NK-92 (cell line): ENCODE data around the gene PDE4B.

Experiments used
- DNase-seq: peaks from one replicate; lab custom pipeline; 2025; ENCODE audit not compliant: unreplicated experiment; lab: John Stamatoyannopoulos, UW

The PDE4B gene

DNA sequence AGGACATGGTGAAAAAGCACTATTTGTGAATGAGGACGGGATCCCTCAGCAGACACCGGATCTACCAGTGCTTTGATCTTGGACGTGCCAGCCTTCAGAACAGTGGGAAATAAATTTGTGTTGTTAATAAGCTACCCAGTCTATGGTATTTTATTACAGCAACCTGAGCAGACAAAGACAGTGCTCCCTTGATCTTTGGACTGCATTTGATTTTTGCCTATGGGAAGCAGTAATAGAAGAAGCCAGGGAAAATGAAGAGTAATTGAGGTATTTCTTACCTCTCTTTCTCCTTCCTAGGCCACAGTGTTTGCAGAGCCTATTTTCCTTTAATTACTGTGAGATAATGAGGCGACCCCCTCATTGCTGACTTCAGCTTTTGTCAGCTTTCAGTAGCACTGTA lies 87.9 kb downstream of the PDE4B start:
- no peak for DNase-seq

DNA sequence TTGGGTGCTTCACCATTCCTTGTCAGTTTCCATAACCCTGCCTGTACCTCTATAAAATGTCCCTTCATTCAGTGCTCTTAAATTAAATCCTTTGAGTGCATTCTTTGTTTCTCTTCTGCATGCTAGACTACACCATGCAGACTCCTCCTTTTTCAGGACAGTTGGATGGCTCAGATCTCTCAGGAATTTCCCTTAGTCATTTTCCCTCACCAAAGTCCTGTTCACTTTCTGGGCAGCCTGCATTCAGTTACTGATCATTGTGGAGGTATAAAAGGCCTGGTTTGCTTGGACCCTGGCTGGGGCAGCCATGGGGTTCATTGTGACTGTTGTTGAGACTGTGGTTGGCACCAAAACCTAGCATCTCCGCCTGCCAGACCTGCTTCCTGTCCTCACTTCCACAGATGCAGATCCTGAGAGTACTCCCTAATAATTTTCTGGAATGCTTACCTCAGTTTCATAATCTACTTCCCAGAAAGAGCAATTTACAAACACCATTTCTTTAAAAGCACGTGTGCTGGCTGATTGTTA lies 88.4 kb downstream of the PDE4B start:
- DNase-seq, result no peak

DNA sequence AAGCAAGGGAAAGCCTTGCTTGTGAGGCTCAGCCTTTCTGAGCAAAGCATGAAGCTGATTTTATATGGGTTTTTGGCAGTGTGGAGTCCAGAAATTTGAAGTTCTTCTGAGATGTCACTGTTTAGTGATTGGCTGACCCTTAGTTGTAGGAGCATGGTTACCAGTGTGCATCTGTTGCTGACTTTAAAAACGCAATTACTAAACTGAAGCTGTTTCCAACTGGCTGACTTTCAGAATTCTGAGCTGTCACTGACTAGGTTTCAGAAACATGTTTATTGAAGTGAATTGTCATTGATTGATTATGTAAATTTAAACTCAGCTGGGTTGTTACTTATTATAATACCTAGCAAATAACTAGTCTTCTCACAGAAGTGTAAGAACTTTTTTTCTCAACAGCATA lies 89.4 kb downstream of the PDE4B start:
- DNase-seq, result no peak

DNA sequence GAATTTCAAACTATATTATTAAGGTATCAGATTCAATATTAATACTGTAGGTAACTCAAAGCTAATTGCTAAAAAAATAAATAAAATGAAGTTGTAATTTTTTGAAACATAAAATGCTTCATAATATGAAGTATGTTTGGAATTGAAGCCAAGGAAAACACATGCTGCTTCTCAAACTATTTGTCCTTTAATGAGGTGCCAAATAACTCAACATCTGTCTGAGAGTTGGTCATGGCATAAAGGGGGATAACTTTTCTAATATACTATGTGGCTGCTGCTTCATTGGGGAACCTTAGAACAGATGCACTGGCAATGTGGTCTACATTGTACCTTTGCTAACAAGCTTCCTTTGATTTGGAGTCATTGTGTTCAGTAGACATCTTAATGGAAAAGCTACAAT lies 96.7 kb downstream of the PDE4B start:
- no peak for DNase-seq

DNA sequence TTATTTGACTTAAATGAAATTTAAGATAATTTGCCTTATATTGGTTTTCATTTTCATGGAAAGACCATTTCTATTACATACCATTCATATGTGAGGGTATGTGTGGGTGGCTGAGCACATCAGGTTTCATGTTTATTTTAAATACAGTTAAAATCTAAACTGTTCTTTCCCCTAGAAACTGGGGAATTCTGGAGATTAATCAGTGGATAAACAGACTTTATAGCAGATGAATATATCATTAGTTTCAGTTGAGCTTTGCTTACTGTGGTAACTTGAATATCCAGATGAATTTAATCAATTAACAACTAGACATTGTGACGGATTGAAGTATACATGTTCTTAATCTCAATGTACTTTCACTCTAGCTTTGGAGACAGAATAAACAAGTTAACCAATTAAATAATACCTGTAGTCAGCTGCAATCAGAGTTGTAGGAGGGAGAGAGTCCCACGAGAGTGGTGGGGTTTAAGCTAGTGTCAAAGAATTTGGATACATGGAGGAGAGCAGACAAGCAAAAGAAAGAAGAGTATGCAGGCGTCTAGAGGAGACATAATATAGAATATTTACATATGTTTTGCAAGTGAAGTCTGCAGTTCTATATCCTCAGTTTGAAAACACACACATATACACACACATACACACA lies 97.6 kb downstream of the PDE4B start:
- no peak for DNase-seq

DNA sequence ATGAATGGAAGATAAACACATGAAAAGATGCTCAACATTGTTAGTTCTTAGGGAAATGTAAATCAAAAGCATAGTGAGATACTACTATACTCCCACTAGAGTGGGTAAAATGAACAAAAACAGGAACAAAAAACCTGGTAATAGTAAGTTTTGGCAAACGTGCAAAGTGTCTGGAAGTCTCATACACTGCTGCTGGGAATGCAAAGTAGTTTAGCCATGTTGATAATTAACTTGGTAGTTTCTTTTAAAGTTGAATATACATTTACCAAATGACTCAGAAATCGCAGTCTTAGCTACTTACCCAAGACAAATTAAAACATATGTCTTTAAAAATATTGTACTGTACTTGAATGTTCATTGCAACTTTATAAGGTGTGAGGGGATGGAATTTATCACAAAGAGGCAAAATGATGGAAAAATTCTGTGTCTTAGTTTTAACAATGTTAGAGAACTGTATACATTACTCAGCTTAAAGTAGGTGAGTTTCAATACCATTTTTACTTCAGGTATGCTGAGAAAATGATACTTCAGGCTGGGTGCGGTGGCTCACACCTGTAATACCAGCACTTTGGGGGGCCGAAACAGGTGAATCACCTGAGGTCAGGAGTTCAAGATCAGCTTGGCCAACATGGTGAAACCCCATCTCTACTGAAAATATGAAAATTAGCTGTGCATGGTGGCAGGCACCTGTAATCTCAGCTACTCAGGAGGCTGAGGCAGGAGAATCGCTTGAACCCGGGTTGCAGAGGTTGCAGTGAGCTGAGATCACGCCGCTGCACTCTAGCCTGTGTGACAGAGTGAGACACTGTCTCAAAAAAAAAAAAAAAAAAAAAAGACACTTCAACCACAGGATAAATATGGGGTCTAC lies 102.3 kb downstream of the PDE4B start:
- no peak for DNase-seq

DNA sequence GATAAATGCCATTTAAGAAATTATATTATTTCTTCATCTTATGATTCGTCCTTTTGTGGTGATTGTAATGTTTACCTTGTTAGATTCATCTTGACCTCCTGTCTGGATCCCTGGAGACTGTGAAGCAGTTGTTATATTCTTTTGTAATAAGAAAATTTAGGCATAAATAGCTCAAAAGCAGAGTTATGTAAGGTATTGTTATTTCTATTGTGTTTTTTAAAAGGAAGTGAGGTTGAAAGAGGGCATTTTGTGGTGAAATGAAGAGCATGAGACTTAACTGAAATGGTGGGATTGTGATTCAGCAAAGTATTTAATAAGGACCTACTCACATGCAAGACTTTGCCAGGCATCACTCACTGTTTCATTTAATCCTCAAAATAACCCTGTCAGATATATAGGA lies 104.0 kb downstream of the PDE4B start:
- DNase-seq, result no peak

DNA sequence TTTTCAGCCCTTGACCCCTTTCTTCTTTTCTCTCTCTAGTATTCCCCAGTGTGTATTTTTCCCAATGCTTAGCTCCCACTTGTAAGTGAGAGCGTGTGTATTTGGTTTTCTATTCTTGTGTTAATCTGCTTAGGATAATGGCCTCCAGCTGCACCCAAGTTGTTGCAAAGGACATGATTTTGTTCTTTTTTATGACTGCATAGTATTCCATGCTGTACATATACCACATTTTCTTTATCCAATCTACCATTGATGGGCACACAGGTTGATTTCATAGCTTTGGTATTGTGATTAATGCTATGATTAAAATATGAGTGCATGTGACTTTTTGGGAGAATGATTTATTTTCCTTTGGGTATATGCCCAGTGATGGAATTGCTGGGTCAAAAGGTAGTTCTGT lies 104.8 kb downstream of the PDE4B start:
- DNase-seq, result no peak

DNA sequence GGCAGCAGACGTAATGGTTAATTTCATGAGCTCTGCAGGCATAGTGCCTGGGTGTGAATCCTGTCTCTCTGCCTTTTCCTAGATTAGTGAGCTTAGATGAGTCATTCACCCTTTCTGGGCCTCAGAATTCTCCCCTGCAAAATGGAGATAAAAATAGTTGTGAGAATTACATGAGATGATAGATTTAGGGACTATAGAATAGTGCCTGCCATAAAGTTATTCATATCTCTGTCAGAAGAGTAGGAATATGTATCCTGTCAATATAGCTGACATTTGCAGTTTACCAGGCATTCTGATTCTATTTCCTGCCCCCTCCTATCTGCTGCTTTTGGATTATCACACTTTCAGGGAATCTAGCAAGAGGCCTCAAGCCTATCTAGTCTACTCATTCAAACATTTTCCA lies 112.0 kb downstream of the PDE4B start:
- no peak for DNase-seq

DNA sequence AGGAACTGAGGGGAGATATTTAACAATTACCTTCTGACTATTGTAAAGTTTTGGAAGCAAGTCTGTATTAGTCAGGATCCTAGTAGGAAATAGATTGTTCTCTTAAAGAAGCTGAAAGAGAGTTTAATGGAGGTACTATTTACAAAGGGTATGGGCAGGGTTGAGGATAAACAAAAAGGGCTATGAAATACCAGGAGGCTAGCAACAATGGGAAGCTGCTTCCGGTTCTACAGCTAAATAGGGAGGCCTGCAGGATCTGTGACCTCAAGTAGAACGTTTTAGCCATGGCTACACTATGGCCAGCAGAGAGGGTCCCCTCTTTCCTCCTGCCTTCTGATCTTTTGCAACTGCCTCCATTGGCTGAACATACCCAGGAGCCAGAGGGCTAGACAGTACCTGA lies 117.7 kb downstream of the PDE4B start:
- no peak for DNase-seq

DNA sequence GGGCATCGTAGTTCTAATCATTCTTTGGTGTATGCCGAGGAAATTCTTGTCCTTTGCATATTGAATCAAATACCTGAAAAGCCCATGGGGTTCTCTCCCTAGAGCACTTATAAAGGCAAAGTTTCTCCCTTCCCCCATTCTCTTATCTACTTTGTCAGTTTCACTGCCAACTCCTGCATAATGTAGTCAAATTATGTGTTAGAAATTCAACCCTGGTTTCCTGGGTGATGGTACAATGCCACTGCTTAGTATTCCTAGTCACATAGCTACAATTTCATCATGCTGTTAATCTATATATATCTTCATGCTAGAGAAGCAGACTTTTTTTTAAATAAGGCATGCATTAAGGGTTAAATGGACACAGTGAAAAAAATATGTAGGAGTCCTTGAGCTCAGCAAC lies 119.0 kb downstream of the PDE4B start:
- no peak for DNase-seq

DNA sequence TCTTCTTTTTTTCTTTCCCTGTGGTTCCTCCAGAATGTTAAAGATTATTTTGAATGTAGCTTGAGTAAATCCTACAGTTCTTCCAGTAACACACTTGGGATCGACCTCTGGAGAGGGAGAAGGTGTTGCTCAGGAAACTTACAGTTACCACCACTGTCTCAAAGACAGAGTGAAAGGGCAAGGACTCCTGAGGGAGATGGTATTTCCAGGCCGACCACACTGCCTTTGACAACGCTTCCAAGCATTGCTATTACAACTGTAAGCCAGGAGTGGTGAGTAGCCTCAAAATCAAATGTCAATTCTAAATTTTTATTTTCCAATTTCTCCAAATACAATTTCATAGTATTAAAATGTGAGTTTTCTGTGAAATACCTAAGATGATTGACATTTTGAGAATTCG lies 125.9 kb downstream of the PDE4B start:
- DNase-seq, result no peak

DNA sequence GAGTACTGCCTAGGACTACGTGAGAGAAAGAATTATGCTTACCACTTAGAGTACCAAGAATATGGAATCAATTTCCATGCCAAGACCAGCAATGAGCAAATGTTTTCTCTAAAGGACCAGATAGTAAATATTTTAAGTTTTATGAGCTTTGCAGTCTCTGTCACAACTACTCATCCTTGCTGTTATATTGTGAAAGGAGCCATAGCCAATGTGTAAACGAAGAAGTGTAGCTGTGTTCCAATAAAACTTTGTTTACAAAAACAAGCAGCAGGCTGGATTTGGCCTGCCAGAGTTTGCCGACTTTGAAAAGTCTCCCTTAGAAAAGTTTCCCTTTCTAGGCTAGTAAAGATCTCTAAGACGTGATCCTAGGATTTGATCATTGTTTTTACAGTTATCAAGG lies 128.8 kb downstream of the PDE4B start:
- DNase-seq, result no peak

DNA sequence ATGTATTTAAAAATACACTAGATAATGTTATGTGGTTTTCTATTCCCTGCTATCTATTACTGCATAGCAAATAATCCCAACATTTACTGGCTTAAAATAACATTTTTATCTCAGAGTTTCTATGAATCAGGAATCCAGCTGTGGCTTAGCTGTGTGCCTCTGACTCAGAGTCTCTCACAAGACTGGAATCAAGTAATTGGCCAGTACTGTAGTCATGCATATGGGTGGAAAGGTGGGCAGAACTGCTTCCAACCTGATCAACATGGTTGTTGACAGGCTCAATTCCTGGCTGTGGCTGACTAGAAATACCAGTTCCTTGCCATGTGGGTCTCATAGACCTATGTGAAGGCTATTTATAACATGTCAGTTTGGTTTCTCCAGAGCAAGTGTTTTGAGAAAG lies 131.8 kb downstream of the PDE4B start:
- no peak for DNase-seq

DNA sequence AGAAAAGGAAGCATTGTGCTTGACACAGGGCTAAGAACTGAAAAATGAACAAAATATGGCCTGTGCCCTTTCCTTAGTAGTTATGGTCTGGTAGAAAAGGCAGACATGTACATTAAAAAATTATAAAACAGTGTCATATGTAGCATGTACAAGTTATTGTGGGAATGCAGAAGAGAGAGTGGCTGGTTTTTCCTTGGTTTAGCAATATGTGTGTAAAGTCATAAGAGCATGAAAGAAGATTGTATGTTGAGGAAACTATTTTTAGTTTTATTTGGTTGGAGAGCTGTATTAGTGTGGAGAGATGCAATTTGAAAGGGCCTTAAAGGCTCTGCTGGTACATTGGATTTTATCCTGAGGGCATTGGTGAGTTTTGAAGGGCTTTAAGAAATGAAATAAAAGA lies 145.8 kb downstream of the PDE4B start:
- DNase-seq, result no peak

DNA sequence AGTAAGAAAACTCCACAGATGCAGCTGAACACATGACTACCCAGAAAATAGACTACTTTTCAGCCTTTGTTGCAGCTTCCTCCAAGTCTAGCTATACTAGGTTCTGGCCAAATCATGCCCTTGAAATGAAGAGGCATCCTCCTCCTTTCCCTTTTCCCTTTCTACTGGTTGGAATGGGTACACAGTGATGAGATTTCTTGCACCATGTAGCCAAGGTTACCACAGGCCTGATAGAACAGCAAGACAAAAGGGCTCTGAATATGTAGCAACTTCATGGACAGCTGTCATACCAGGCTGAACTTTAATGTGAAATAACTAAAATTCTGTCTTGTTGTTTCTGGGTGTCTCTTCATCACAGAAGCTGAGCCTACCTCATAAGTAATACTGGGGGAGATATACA lies 146.5 kb downstream of the PDE4B start:
- no peak for DNase-seq

DNA sequence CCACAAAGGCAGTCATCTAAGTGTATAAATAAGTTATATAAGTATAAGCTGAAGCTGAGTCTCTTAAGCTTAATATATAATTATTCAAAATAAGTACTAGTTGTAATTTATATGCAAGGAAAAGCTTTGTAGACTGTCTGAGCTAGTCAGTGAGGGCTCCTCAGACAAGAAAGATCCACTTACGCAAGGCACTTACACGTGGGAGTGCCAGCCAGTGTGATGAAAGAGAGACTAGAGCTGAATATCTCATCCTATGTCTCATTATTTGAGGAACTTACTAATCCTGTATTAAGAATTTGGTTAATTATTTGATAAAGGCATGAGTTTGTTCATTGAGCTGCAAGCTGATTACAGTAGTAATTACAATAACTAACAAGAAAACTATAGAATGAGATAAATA lies 146.9 kb downstream of the PDE4B start:
- DNase-seq, result no peak

DNA sequence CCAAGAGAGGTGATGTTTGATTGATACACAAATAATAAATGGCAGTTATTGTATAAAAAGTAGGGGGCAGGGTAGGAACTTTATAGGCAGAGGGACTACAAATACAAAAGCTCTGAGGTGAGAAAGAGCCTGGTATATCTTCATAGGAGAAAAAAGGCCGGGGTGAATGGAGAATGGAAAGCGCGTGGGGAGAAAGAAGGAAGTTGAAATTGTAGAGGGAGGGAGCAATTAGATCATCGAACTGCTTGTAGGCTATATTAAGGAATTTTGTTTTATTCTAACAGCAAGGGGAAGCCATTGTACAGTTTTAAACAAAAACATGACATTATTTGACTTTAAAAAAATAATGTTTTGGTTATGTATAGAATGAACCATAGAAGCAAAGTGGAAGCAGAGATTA lies 147.4 kb downstream of the PDE4B start:
- DNase-seq, result no peak

DNA sequence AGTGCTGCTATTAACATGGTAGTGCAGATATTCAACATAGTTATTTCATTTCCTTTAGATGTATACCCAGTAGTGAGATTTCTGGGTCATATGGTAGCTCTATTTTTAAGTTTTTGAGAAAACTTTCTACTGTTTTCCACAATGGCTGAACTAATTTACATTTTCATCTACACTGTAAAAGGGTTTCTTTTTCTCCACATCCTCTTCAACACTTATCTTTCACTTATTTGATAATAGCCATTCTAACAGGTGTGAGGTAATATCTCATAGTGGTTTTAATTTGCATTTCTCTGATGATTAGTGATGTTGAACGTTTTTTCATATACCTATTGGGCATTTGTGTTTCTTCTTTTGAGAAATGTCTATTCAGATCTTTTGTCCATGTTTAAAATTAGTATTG lies 149.8 kb downstream of the PDE4B start:
- no peak for DNase-seq

DNA sequence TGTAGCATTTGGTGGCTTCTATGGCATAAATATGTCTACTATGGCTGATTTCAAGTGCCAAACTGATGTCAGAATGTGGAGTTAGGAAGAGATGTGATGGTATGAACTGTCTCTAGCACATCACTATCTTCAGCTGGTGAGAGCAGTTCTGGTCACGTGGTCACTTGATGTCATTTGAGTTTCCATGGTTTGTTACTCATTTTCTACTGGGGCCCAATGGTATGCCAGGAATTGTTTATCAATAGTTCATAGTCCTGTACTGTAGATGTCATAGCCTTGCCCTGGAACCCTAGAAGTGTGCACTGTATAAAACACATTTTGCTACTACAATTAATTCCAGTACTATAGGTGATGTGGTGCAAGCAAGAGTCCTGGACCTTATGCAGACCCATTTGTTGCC lies 153.7 kb downstream of the PDE4B start:
- DNase-seq, result no peak

DNA sequence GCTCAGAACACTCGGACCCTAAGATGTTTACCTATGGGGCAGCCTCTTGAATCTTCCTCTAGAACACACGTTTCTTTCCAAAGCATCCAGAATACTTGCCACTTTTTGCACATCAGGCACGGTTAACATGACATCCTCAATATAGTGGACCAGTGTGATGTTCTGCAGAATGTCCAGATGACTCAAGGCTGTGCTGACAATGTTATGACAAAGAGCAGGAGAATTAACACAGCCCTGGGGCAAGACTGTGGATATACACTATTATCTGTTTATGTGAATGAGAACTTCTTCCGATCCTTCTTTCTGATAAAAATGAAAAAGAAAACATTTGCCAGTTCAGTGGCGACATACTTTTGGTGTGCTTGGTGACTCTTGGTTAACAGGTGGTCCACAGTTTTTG lies 154.3 kb downstream of the PDE4B start:
- DNase-seq, result no peak

DNA sequence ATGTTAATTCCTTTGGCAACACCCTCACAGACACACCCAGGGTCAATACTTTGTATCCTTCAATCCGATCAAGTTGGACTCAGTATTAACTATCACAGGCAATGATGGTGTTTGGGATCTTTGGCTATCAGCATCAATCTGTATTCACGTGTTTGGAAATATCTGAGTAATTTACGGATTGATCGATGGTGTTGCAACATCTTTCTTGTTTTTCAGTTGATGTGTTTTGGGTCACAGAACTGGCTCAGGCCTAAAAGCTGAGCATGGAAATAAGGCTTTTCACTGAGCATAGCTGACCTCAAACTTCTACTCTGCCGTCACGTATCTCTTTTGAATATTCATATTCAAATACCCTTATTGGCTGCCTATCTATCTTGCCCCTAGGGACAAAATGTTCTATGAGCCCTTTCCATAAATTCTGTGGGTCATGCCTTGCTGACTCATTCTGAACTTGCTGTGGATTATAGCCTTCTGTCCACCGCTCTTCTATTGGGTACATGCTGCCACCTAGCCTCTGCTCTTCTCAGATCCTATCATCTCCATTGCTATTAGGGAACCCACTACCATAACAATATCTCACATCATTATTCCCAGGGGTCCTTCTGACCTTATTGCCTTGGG lies 156.0 kb downstream of the PDE4B start:
- DNase-seq, result no peak
